BLaER1 (cell line): Measurements from ENCODE around the gene ACVR2B.

Source experiments
- H3K27ac ChIP-seq: shearing (Covaris generic); formaldehyde crosslinking; 2 replicates; pipeline ENCODE4 v1.8.1; 2022
- H3K27me3 ChIP-seq: shearing (Covaris generic); formaldehyde crosslinking; 2 replicates; pipeline ENCODE4 v1.8.1; 2022
- H3K36me3 ChIP-seq: shearing (Covaris generic); formaldehyde crosslinking; 2 replicates; pipeline ENCODE4 v1.8.1; 2022
- H3K4me1 ChIP-seq: shearing (Covaris generic); formaldehyde crosslinking; 2 replicates; pipeline ENCODE4 v1.8.1; 2022
- H3K4me2 ChIP-seq: shearing (Covaris generic); formaldehyde crosslinking; 2 replicates; pipeline ENCODE4 v1.8.1; 2022
- H3K4me3 ChIP-seq: shearing (Covaris generic); formaldehyde crosslinking; 2 replicates; pipeline ENCODE4 v1.8.1; 2022
- H3K9ac ChIP-seq: shearing (Covaris generic); formaldehyde crosslinking; 2 replicates; pipeline ENCODE4 v1.8.1; 2022
- H3K9me3 ChIP-seq: shearing (Covaris generic); formaldehyde crosslinking; 2 replicates; pipeline ENCODE4 v1.8.1; 2022
- H4K20me1 ChIP-seq: shearing (Covaris generic); formaldehyde crosslinking; 2 replicates; pipeline ENCODE4 v1.8.1; 2022
- Cebpa-rat ChIP-seq: shearing (Covaris generic); IDR thresholded peaks from 2 replicates; pipeline ENCODE4 v1.8.1; 2022

Gene ACVR2B

GRCh38 chr3:38458796-38459498 lies 5.3 kb downstream of the ACVR2B start:
- Histone ChIP-seq H3K27ac (no peak overlapping the region), H3K4me1 (peaks cover 33% of the 10 kb centered on the region), H3K9me3 (peaks cover 18% of the 10 kb centered on the region), H3K4me2 (peak overlapping the region; percentile 3; the same call in 1 of the 2 replicates), H3K4me3 (no peak overlapping the region), H3K9ac (no peak overlapping the region), H4K20me1 (peaks cover 91% of the 10 kb centered on the region), H3K36me3 (peaks cover 41% of the 10 kb centered on the region), H3K27me3 (no peaks in the 10 kb centered on the region)
- no peak for TF ChIP-seq Cebpa-rat

GRCh38 chr3:38459499-38460048 lies 5.9 kb downstream of the ACVR2B start:
- TF ChIP-seq Cebpa-rat = no peak
- peak overlapping the region; percentile 3; the same call in 1 of the 2 replicates for H3K4me2 ChIP-seq
- no peak overlapping the region for H3K27ac ChIP-seq
- peaks cover 47% of the 10 kb centered on the region for H3K36me3 ChIP-seq
- peaks cover 33% of the 10 kb centered on the region for H3K4me1 ChIP-seq
- H3K9ac ChIP-seq = no peak overlapping the region
- no peak overlapping the region for H3K4me3 ChIP-seq
- peaks cover 97% of the 10 kb centered on the region for H4K20me1 ChIP-seq
- no peaks in the 10 kb centered on the region for H3K27me3 ChIP-seq
- peaks cover 24% of the 10 kb centered on the region for H3K9me3 ChIP-seq

GRCh38 chr3:38460377-38461270 lies 6.9 kb downstream of the ACVR2B start:
- Histone ChIP-seq H3K4me2 (peak overlapping the region; percentile 30), H3K4me1 (peaks cover 31% of the 10 kb centered on the region), H3K27me3 (no peaks in the 10 kb centered on the region), H3K27ac (no peak overlapping the region), H3K9me3 (peaks cover 34% of the 10 kb centered on the region), H3K36me3 (peaks cover 55% of the 10 kb centered on the region), H3K9ac (no peak overlapping the region), H4K20me1 (peaks cover 97% of the 10 kb centered on the region), H3K4me3 (no peak overlapping the region)
- TF ChIP-seq Cebpa-rat = no peak

GRCh38 chr3:38465588-38466154 lies 12.0 kb downstream of the ACVR2B start:
- no peak overlapping the region for H3K4me3 ChIP-seq

GRCh38 chr3:38468765-38469164 lies 15.1 kb downstream of the ACVR2B start:
- H3K9me3 ChIP-seq = peaks cover 69% of the 10 kb centered on the region
- peaks cover 39% of the 10 kb centered on the region; the same call in 1 of the 2 replicates for H3K36me3 ChIP-seq
- H3K27me3 ChIP-seq = no peaks in the 10 kb centered on the region
- no peak overlapping the region for H3K4me3 ChIP-seq
- TF ChIP-seq Cebpa-rat = no peak
- peaks cover 72% of the 10 kb centered on the region for H4K20me1 ChIP-seq
- H3K27ac ChIP-seq = no peak overlapping the region
- no peak overlapping the region for H3K4me2 ChIP-seq
- H3K4me1 ChIP-seq = peaks cover 18% of the 10 kb centered on the region
- no peak overlapping the region for H3K9ac ChIP-seq

More at GRCh38 chr3:38465588-38466154, 12.0 kb downstream of the ACVR2B start:
- Histone ChIP-seq H3K9me3 (peaks cover 84% of the 10 kb centered on the region), H4K20me1 (peaks cover 75% of the 10 kb centered on the region), H3K4me2 (no peak overlapping the region), H3K36me3 (peaks cover 47% of the 10 kb centered on the region), H3K27ac (no peak overlapping the region), H3K27me3 (no peaks in the 10 kb centered on the region), H3K9ac (no peak overlapping the region), H3K4me1 (peaks cover 6% of the 10 kb centered on the region)
- no peak for TF ChIP-seq Cebpa-rat

- H3K9ac ChIP-seq = no peak overlapping the region
- H3K27me3 ChIP-seq = no peaks in the 10 kb centered on the region
- no peak overlapping the region for H3K4me2 ChIP-seq
- peaks cover 18% of the 10 kb centered on the region for H3K4me1 ChIP-seq
- H3K4me3 ChIP-seq = no peak overlapping the region; the same call in 1 of the 2 replicates
- H3K27ac ChIP-seq = no peak overlapping the region
- H4K20me1 ChIP-seq = peaks cover 72% of the 10 kb centered on the region
- no peak for TF ChIP-seq Cebpa-rat
- peaks cover 29% of the 10 kb centered on the region; the same call in 1 of the 2 replicates for H3K36me3 ChIP-seq
- H3K9me3 ChIP-seq = peaks cover 58% of the 10 kb centered on the region
Observed at GRCh38 chr3:38469852-38470251, 16.2 kb downstream of the ACVR2B start.

GRCh38 chr3:38471260-38471857 lies 17.7 kb downstream of the ACVR2B start:
- H3K9ac ChIP-seq = no peak overlapping the region

GRCh38 chr3:38472342-38472741 lies 18.7 kb downstream of the ACVR2B start:
- H3K9ac ChIP-seq = no peak overlapping the region
- H4K20me1 ChIP-seq = peaks cover 87% of the 10 kb centered on the region
- peaks cover 33% of the 10 kb centered on the region for H3K9me3 ChIP-seq
- H3K36me3 ChIP-seq = peaks cover 24% of the 10 kb centered on the region
- no peak overlapping the region for H3K4me3 ChIP-seq
- H3K4me2 ChIP-seq = peak overlapping the region; percentile 31; the same call in 1 of the 2 replicates
- H3K4me1 ChIP-seq = peaks cover 29% of the 10 kb centered on the region
- no peaks in the 10 kb centered on the region for H3K27me3 ChIP-seq
- H3K27ac ChIP-seq = no peak overlapping the region
- TF ChIP-seq Cebpa-rat = no peak

More at GRCh38 chr3:38471260-38471857, 17.7 kb downstream of the ACVR2B start:
- TF ChIP-seq Cebpa-rat = no peak
- Histone ChIP-seq H3K4me3 (no peak overlapping the region), H3K4me2 (no peak overlapping the region), H3K36me3 (peaks cover 18% of the 10 kb centered on the region), H3K27ac (no peak overlapping the region), H4K20me1 (peaks cover 82% of the 10 kb centered on the region), H3K4me1 (peaks cover 28% of the 10 kb centered on the region), H3K9me3 (peaks cover 43% of the 10 kb centered on the region), H3K27me3 (no peaks in the 10 kb centered on the region)

GRCh38 chr3:38473229-38473628 lies 19.5 kb downstream of the ACVR2B start:
- Histone ChIP-seq H3K27ac (no peak overlapping the region), H3K4me1 (peaks cover 29% of the 10 kb centered on the region), H3K36me3 (peaks cover 32% of the 10 kb centered on the region), H3K9ac (no peak overlapping the region), H3K4me3 (no peak overlapping the region), H4K20me1 (peaks cover 88% of the 10 kb centered on the region), H3K9me3 (peaks cover 24% of the 10 kb centered on the region), H3K4me2 (peak overlapping the region; percentile 31), H3K27me3 (no peaks in the 10 kb centered on the region)
- no peak for TF ChIP-seq Cebpa-rat
